Hematopoietic multipotent progenitor cell treated with erythropoietin and hydrocortisone succinate and interleukin-3 and kit ligand, for 6 days (in vitro differentiated cells): Measurements from ENCODE around the gene OR5AC2.
A peak's percentile ranks its signal among the peaks of the same experiment; 100 is the strongest.

Source experiments
- DNase-seq: peaks from one replicate; pipeline ENCODE4 v3.0.0-alpha.2; 2015

The OR5AC2 gene, protein sequence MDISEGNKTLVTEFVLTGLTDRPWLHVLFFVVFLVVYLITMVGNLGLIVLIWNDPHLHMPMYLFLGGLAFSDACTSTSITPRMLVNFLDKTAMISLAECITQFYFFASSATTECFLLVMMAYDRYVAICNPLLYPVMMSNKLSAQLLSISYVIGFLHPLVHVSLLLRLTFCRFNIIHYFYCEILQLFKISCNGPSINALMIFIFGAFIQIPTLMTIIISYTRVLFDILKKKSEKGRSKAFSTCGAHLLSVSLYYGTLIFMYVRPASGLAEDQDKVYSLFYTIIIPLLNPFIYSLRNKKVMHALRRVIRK

DNA sequence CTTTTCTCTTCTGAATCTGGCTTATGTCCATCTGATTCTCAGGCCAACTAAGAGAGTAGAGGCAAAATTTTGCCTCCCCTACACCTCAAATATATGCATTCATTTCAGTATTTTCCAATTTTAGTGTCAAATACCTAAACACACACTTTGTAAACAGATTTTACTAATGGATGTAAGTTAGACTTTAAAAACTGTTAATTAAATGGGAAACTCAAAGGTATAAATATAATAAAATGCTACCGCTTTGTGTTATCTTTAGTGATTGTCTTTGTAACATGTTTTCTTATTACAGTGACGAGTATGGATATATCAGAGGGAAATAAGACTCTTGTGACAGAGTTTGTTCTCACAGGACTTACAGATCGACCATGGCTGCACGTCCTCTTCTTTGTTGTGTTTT, at the start of gene OR5AC2:
Gene OR5AC2 (plus strand): TSS at position 301 of the 400 bp plus-strand sequence. CDS start 0 bp downstream, at position 301.
- DNase-seq: no peak

DNA sequence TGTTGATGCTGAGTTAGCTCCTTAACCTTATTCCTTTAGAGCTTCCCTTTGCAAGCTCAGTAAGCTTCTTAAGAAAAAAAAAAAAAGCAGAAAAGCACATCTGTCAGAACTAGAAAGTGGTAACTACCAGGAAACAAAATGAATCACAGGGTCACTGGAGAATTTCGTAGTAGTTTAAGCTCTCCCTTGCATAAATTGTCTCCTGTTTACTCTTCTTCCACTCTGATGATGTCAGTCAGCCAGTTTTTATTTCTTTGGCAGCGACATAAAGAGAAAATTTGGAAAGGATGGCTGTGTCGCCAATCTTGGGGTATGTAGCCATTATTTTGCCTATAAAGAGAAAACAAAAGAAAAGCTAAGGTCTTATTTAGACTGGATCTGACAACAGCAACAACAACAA, 48.7 kb upstream of the OR5AC2 start:
- no peak for DNase-seq

DNA sequence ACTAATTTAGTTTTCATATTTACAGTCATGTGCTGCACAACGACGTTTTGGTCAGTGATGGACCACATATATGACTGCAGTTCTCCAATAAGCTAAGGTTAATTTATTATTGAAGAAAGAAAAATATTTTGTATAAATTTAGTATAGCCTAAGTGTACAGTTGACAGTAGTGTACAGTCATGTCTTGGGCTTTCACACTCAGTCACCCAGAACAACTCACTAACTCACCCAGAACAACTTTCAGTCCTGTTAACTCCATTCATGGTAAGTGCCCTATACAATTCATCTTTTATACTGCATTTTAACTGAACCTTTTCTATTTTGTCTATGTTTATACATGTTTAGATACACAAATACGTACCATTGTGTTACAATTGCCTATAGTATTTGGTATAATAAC, 48.1 kb upstream of the OR5AC2 start:
- no peak for DNase-seq

DNA sequence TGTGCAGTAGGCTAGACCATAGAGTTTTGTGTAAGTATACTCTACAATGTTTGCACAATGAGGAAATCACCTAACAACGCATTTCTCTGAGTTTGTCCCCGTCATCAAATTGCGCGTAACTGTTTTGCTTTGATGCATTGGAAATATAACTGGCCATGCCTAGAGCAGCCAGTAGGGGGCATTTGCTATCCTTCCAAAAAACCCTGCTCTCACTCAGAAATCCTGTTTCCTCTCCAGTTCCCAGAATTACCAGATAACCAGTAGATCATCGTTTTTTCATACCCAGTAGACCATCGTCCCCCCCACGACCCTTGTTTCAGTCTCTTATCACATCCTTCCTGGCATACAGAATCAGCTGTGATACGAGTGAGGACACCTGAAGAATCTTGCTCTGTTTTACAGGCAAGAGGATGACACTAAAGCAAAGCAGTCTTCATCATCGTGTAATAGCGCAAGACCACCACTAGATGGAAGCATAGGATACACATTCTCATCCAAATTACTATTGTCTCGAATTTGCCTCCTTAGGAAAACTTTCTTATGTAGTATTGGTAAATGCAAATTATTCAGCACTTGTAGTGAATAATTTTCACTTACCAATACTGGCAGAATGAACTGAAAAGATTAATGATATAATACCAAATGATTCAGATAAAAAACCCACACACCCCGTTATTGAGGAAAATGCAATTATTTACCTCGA, 47.5 kb upstream of the OR5AC2 start:
- peak; percentile 89 for DNase-seq

DNA sequence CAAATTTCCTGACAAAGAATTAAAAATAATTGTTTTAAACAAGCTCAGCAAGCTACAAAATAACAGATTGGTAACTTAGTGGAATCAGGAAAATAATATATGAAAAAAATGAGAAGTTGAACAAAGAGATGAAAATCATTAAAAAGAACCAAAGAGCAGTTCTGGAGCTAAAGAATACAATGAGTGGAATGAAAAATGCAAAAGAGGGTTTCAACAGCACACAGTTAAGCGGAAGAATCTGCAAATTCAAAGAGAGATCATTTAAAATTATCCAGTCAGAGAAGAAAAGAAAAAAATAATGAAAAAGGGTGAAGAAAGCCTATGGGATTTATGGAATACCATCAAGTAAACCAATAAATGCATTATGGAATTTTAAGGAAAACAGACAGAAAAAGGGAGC, 45.6 kb upstream of the OR5AC2 start:
- DNase-seq: no peak

DNA sequence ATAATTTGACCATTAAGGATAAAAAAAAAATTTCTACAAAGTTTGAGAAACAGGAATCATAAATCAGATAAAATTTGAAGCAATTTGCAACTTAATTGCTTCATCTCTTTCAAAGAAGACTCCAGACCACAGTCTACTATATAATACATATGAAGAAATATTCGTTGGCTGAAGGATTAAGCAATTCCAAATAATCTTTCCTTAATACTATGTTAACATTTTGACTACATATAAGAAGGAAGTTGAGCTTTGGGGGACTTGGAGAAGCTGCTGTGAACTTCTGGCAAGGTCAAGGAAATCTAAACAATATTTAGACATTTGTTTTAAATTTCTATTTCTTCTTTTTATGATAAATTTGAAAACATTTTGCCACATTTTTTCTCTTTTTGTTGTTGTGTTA, 38.4 kb upstream of the OR5AC2 start:
- DNase-seq: peak; percentile 43

DNA sequence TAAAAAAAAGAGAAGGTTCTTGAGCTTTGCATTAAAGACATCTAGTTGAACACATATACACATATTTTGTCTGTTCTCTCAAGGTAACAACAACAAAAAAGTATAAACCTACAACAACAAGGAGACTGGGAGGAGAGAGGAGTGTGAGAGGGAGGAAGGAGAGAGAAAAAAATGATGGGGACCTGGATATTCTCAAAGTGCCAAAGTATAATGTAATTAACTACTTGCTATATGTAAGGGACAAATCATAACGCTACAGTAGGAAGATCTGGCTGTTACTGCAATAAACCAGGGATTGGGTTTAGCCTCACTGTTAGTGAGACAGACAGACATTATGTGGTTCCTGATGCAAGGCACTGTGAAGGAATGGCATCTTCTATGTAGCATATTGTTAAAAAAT, 37.7 kb upstream of the OR5AC2 start:
- no peak for DNase-seq

DNA sequence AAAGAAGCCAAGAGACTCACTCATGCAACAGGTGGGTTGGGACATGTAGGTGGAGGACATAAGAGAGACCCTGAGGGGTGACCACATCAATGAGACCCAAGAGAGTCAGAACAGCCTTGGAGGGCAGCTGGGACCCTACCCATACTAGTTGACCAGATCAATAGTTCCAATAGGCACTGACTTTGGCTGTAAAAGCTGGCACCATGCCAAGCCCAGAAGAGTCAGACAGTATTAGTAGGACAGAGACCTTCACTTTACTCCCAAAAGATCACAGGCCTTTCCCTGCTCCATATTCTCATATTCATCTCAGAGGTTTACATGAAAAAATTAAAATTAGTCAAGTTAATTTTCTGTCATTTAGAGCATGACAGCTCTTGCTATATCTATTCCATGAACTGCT, 30.9 kb upstream of the OR5AC2 start:
- no peak for DNase-seq

DNA sequence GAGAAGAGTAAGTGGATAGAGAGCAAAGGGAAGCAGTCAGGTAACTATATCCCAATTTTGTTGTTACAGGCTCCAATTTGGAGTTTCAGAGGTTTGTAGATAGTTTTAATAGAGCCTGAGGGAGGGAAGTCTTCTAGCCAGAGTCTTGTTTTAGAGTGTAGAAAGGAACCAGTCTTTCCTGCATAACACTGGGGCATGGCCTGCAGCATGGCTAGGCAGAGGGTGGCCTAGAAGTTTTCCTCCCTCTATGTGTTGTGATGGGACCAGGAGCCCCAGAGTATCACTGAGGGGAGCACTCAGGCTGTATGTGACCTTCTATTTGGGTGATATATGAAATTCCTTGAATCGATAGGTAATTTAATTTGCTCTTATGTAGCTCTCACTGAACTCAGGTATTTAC, 29.3 kb upstream of the OR5AC2 start:
- no peak for DNase-seq

DNA sequence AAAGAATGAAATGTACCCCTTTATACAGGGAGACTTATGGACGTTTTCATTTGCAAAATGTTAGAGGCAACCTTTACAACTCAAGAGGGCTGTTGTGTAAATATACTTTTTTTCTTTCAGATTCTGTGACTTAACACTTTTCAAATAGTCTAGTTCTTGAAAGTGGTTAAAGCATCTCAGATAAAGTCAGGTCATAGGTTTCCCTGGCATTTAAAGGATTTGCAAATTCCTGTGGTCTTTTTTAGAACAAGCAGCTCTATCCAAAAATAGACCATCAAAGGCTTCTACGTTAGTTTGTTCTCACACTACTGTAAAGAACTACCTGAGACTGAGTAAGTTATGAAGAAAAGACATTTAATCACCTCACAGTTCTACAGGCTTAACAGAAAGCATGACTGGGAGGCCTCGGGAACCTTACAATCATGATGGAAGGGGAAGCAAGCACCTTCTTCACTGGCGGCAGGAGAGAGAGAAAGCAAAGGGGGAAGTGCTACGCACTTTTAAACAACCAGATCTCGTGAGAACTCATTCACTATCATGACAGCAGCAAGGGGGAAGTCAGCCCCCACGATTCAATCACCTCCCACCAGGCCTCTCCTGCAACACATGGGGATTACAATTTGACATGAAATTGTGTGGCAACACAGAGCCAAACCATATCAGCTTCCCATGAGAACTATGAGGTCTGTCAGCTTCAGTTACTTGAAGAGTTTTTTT, 28.6 kb upstream of the OR5AC2 start:
- peak; percentile 24 for DNase-seq

DNA sequence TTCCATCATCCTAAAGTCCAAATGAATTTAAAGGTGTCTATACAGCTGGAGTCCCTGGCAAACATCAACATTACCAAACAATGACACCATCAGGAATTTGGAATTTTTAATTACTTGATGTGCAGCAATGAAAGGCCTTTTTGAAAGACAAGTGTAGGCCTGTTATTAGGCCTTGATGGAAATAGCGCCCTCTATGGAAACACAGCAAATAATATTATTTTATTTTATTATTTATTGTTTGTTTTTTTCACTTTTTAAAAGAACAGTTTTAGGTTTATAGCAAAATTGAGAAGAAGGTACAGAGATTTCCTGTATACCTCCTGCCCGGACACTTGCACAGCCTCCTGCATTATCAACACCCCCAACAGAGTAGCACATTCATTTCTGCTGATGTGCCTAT, 18.1 kb upstream of the OR5AC2 start:
- peak; percentile 4 for DNase-seq

DNA sequence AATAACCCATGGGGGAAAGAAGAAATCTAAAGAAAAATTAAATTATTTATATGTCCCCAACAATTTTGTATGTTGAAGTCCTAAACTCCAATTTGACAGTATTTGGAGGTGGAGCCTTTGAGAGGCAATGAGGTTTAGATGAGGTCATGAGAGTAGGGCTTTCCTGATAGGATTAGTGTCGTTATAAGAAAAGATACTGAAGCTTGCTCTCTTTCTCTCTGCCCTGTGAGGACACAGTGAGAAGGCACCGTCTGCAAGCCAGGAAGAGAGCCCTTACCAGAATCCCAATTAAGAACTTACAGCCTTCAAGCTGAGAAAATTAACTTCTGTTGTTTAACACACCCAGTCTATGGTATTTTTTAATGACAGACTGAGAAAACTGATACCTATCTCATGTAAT, 16.1 kb upstream of the OR5AC2 start:
- DNase-seq: no peak

DNA sequence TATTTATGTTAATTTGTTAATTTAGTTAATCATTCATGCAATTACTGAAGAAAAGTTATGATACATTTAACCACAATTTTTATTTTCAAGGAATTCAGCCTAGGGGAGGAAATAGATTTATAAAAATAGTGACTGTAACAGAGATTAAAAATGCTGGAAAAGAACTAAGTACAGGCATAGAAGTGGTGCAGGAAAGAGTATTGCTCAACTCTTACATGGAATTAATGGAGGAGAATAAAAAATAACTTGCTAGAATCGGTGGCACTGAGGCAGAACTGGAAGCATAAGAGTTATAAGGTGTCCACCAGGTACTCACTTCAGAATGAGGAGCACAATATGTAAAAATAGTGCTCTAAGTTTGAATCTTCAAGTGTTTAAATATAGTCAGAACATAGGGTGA, 13.5 kb upstream of the OR5AC2 start:
- DNase-seq: no peak

DNA sequence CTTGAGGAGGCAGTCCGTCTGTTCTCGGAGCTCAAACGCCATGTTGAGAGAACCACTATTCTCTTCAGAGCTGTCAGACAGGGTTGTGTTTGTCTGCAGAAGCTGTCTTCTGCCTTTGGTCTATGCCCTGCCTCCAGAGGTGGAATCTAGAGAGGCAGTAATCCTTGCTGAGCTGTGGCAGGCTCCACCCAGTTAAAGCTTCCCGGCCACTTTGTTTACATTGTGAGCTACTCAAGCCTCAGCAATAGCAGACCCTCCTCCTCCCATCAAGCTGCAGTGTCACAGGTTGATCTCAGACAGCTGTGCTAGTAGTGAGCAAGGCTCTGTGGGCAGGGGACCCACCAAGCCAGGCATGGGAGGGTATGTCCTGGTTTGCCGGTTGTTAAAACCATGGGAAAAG, 8.9 kb downstream of the OR5AC2 start:
- DNase-seq: no peak

DNA sequence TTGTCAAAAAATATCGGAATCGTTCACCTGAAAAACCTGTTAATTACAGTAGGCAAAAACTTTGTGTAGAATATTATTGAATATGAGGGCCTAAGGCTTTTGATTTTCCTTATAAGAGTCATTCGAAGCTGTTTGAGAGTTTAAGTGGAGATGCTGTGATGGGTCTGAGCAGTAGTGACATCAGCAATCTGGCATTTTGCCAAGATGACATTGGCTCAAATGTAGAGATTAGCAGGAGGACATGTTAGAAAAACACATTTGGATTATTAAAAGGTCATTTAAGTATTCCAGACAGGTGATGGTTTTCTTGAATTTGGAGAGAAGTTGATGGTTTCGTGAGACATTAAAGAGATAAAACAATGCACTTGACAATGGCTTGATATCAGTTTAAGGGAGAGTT, 12.9 kb downstream of the OR5AC2 start:
- DNase-seq: no peak

DNA sequence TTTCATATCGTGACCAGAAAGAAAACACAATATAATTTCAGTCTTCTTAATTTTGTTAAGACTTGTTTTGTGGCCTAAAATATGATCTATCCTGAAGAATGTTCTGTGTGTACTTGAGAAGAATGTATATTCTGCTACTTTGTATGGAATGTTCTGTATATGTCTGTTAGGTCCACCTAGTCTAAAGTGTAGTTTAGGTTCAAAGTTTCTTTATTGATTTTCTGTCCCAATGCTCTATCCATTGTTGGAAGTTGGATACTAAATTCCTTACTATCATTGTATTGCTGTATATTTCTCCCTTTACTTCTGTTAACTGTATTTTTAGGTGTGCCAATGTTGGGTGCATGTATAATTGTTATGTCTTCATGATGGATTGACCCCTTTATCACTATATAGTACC, 21.2 kb downstream of the OR5AC2 start:
- no peak for DNase-seq

DNA sequence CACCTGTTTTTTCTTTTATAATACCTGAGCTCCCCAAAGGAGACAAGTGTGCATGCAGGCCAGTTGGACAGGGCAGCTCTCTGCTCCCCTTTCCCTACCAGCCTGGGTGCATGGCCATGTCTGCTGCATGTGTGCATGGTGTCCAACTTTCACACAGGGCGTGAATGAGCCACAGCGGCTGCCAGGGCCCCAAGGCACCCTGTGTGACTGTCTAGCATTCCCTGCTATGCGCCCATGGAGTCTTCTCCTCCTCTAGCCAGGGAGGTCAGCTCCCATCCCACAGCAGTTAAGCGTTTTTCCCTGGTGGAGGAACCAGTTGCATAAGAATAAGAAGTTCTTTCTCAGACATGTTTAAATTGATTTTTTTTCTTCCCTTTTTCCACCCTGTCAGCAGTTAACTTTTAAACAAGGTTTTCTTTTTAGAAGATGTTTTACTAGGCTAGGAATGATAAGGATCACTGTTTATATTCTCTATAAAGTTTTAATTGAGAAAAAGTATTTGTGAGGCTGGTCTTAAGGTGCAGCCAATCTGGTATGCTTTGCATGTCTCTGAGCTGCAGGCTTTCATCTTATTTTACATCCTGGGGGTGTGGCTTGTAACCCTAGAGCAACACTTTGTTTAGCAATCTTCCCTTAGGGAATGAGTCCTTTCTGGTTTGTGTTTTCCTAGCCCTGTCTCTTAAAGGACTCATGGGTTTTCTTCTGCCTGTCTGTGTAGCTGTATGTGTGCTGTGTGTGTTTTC, 23.0 kb downstream of the OR5AC2 start:
- no peak for DNase-seq

DNA sequence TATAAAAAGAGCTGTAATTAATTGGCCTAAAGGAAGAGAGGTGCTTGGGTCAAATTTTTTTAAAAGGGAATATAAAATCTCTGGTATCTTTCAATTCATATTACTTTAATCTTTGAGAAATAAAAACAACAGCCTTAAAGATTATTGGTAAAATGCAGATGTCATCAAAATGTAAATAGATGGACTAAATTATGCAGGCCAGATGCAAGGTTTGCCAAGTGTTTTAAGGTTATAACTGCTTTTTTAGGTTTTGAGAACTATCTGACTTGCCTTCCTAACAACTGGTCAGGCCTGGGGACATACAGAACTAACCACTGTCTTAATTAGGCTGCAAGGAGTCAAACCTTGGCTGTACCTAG, 23.6 kb downstream of the OR5AC2 start:
- DNase-seq: no peak

DNA sequence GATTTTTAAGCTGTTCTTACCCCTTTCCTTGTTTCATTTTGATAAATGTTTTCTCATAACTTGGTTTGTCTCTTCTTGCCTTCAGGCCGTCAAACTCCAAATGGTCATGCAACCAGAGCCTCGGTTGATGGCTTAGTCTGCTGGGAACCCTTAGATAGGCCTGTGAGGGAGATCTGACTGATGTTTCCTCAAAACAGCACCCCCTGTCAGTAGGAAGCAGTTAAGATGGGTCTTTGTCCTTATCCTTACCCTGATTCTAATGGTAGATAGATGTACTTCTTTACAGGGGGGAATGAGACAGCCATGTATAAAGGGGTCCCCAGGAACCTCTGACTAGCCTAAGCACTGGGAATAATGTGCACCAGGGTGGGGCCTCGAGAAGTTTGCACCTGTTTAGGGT, 27.3 kb downstream of the OR5AC2 start:
- DNase-seq: no peak

DNA sequence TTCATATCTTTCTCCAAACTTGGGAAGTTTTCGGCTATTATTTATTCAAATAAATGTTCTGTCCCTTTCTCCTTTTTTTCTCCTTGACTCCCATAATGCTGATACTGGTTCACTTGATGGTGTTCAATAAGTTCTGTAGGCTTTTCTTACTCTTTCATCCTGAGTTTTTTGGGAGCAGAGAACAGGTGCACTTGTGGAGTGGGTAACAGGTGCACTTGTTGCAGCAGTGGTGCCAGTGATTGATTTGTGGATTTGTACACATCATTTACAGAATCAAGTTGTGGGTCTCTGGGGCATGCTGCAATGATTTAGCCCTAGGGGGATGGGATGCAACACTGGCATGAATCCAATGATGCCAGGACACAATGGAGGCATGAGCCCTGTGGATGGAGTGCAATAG, 28.7 kb downstream of the OR5AC2 start:
- no peak for DNase-seq

DNA sequence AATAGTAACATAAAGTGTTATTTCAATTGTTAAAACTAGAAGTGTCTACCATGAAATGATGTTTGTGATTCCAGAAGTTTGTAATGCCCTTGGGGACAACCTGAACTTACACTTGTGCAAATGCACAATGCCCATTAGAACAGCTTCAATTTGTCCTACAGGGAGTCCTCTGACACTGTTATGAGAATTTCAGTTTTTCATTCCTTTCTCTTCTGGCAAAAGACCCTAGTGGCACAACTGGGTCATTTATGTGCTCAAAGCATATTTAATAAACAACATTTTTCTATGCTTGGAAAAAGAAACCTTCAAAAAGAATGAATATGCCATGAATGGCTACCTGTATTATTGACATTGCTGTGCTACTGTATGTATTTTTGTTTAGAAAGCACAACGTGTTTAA, 43.4 kb downstream of the OR5AC2 start, which contains the start of gene OR5H1:
Gene OR5H1 (plus strand): TSS at position 301 of the 400 bp plus-strand sequence. CDS start 1,977 bp downstream, outside the sequence.
- DNase-seq: no peak

DNA sequence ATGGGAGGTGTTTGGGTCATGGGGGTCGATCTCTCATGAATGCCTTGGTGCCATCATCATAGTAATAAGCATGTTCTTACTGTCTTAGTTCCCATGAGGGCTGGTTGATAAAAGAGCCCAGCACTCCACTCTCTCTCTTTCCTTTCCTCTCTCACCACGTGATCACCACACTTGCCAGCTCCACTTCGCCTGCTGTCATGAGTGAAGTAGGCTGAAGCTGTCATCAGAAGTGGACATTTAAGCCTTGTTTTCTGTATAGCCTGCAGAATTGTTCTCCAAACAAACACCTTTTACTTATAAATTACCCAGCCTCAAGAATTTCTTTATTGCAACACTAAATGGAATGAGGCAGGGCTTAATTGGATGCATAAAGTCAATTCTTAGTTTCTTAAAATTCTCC, 49.7 kb downstream of the OR5AC2 start:
- no peak for DNase-seq
